Ovary (tissue), 9 donors: ENCODE data around the gene ADGRB2. TPM values are rescaled to one million over a fixed set of nuclear protein-coding genes. Genes with fewer than 3 reads are reported as not detected.

Experiments
- DNase-seq, 5 donors: peaks; one replicate each; pipeline ENCODE4 v3.0.0-alpha.2; 2019 to 2020
- H3K27ac ChIP-seq, 2 donors: fragments of 200-600 bp; one replicate each; pipeline versions ENCODE4 v1.5.1 to v1.8.0; 2019 to 2022
- H3K27me3 ChIP-seq: fragments of 200-600 bp; one replicate; pipeline ENCODE4 v1.8.0; 2022
- H3K36me3 ChIP-seq: fragments of 200-600 bp; sonication (generic); one replicate; pipeline ENCODE4 v1.5.1; 2019
- H3K4me1 ChIP-seq: one replicate; pipeline ENCODE4 v1.8.1; 2013; ENCODE audit warnings: mild to moderate bottlenecking, moderate library complexity; ENCODE audit not compliant: insufficient read depth
- H3K4me3 ChIP-seq: fragments of 200-600 bp; sonication (generic); one replicate; pipeline ENCODE4 v1.5.1; 2017
- H3K9me3 ChIP-seq, 2 donors: fragments of 200-600 bp in 1 of 2; sonication (generic) in 1 of 2; one replicate each; pipeline versions ENCODE4 v1.5.1 to v1.8.1; 2013 to 2019; ENCODE audit warnings: mild to moderate bottlenecking in 1 of 2, moderate library complexity in 1 of 2
- CTCF ChIP-seq, 3 donors: fragments of 450-650 bp in 2 of 3; fragments of 200-600 bp in 1 of 3; IDR thresholded peaks; one replicate each; pipeline versions ENCODE4 v1.5.1 to v1.8.0; 2016 to 2022; ENCODE audit warnings: antibody characterized with exemption in 3 of 3, mild to moderate bottlenecking in 1 of 3
- EP300 ChIP-seq: sonication (generic); formaldehyde crosslinking; IDR thresholded peaks from one replicate; pipeline ENCODE4 v1.6.1; 2017; ENCODE audit warnings: antibody characterized with exemption
- POLR2A ChIP-seq: fragments of 450-650 bp; IDR thresholded peaks from one replicate; pipeline ENCODE4 v1.6.1; 2017; ENCODE audit warnings: antibody characterized with exemption, mild to moderate bottlenecking, moderate library complexity
- WGBS, 3 donors: extraction: QIAGEN DNeasy Blood & Tissue Kit in 1 of 3; methylation state at CpG; one replicate each; pipeline versions ENCODE4 v1.1.5 to v1.1.7; 2013 to 2017; 5-methylcytosine and 5-hydroxymethylcytosine counted together
- intact Hi-C, 4 donors: fragments of 100-400 bp; cut with DNase I; formaldehyde crosslinking; loops; one replicate each; pipeline versions ENCODE4 v1.11.0 to v1.15.1; 2022 to 2023
- polyA plus RNA-seq, 2 donors: library from polyadenylated mRNA; stranded (reverse); fragments of 200-250 nt in 1 of 2; fragments of 350-450 nt in 1 of 2; fragmentation: Illumina TruSeq in 1 of 2; extraction: RNeasy Lipid Tissue Mini Kit (QIAGEN cat#74804) in 1 of 2; gene quantifications; one replicate each; pipeline ENCODE4 v1.2.3, GENCODE V29; 2013 to 2014
- total RNA-seq, 7 donors: library from RNA; depleted of rRNA in 2 of 7; stranded (reverse); fragments of >200 nt in 2 of 7; fragmentation: NEBNext Ultra II Directional in 3 of 7; extraction: Animal tissue kit (Norgen Biotek cat#: 25700) in 3 of 7; gene quantifications; one replicate each; pipeline versions ENCODE4 v1.1.0 to v1.2.4, GENCODE V29; 2016 to 2023
- donor health status: DM: no; HTN: no; CAD: no; lungs with moderate emphysema.
- donor health status: DM: no; HTN: no; CAD: no.
- donor health status: Bipolar disorder and iron deficiency.
- donor health status: DM: yes; HTN: yes; CAD: no.
- donor health status: DM: no; HTN: no; CAD: no.
- donor health status: DM: yes; HTN: yes; CAD: no.

ADGRB2 gene
- total and polyA plus RNA-seq, 9 donors = 0.30 to 7.2 (median 1.6) TPM

- TF ChIP-seq POLR2A (no peak), EP300 (no peak)
- intact Hi-C loops = loop anchor here in 2 of 4 donors (5.0 to 10.0 kb wide), 2 partner anchors 75 to 78 kb away; no protein-coding TSS in a partner anchor
- no peaks in the 10 kb centered on the region for H3K27me3 ChIP-seq
These were observed 21.5 kb downstream of the ADGRB2 start for GRCh38 chr1:31742462-31743212.

GRCh38 chr1:31739346-31739745 lies 24.8 kb downstream of the ADGRB2 start:
- Histone ChIP-seq H3K9me3 (no peaks in the 10 kb centered on the region), H3K4me3 (no peak overlapping the region), H3K4me1 (no peaks in the 10 kb centered on the region), H3K27ac (no peak overlapping the region), H3K27me3 (no peaks in the 10 kb centered on the region), H3K36me3 (no peaks in the 10 kb centered on the region)
- WGBS, 3 donors = 65 to 77% (median 70%) methylated on average over 11 to 12 of the region's 12 CpGs
- intact Hi-C loops = loop anchor here in 1 of 4 donors (5.0 kb wide), 1 partner anchor 118 kb away; no protein-coding TSS in a partner anchor
- no peak for DNase-seq
- no peak for TF ChIP-seq CTCF (IDR thresholded peaks at IDR 0.05)
- TF ChIP-seq EP300 = no peak
- TF ChIP-seq POLR2A = no peak

More at GRCh38 chr1:31742462-31743212, 21.5 kb downstream of the ADGRB2 start:
- Histone ChIP-seq H3K9me3 (no peaks in the 10 kb centered on the region), H3K36me3 (no peaks in the 10 kb centered on the region), H3K27ac (no peak overlapping the region), H3K4me1 (no peaks in the 10 kb centered on the region), H3K4me3 (no peak overlapping the region)
- no peak for DNase-seq
- WGBS, 3 donors = 70 to 80% (median 78%) methylated on average over 32 of the region's 32 CpGs

- TF ChIP-seq EP300 (no peak), POLR2A (no peak), CTCF (IDR thresholded peaks at IDR 0.05) (no peak)
- no peaks in the 10 kb centered on the region for H3K27me3 ChIP-seq
- no peak for DNase-seq
- no peak overlapping the region for H3K27ac ChIP-seq
- intact Hi-C loops = loop anchor here in 1 of 4 donors (5.0 kb wide), 1 partner anchor 121 kb away; no protein-coding TSS in a partner anchor
- no peak overlapping the region for H3K4me3 ChIP-seq
- H3K36me3 ChIP-seq = no peaks in the 10 kb centered on the region
- WGBS, 3 donors = 80 to 88% (median 85%) methylated on average over 14 to 18 of the region's 18 CpGs
- no peaks in the 10 kb centered on the region for H3K9me3 ChIP-seq
- H3K4me1 ChIP-seq = no peaks in the 10 kb centered on the region
These were observed 27.5 kb downstream of the ADGRB2 start for GRCh38 chr1:31736675-31737074.

DNA sequence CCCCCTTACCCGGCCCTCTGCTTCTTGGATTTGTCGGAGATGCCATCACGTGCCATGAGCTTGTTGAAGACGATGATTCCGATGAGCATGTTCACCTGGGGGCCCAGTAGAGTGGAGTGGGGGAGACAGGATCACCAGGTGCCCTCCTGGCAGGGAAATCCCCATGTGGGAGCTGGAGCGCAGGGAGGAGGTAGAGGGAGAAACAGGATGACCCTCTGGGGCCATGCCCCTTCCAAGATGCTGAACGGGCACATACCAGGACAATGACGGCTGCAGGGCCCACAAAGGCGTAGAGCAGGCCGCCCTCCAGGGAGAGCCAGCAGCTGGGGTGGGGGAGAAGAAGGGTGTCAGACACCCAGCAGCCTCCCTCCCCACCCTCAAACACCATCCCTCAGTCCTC lies 28.6 kb downstream of the ADGRB2 start:
- Histone ChIP-seq H3K36me3 (no peaks in the 10 kb centered on the region), H3K9me3 (no peaks in the 10 kb centered on the region), H3K4me3 (no peak overlapping the region), H3K27me3 (no peaks in the 10 kb centered on the region), H3K27ac (no peak overlapping the region), H3K4me1 (no peaks in the 10 kb centered on the region)
- 86 to 89% (median 88%) methylated on average over 10 of the region's 10 CpGs for WGBS, 3 donors
- TF ChIP-seq POLR2A (no peak), EP300 (no peak), CTCF (IDR thresholded peaks at IDR 0.05) (no peak)
- intact Hi-C loops = loop anchor here in 1 of 4 donors (5.0 kb wide), 1 partner anchor 122 kb away; no protein-coding TSS in a partner anchor
- no peak for DNase-seq
